Left ventricle myocardium inferior (tissue), 1 donor: ENCODE data around the gene CACNG6. TPM values are rescaled to one million over a fixed set of nuclear protein-coding genes. Genes with fewer than 3 reads are reported as not detected.
"Not testable (repeated sequence)": the region's sequence is repeated elsewhere in the genome, so short reads cannot be mapped to it uniquely, and the experiment has no call there.

Experiments used
- DNase-seq: peaks from one replicate; pipeline ENCODE4 v3.0.0-alpha.2; 2020
- H3K27ac ChIP-seq: fragments of 200-600 bp; replicated peaks from 2 replicates; pipeline ENCODE4 v1.8.0; 2021
- H3K27me3 ChIP-seq: fragments of 200-600 bp; 2 replicates; pipeline ENCODE4 v1.8.0; 2021; ENCODE audit warnings: low read depth
- H3K36me3 ChIP-seq: fragments of 200-600 bp; 2 replicates; pipeline ENCODE4 v1.8.0; 2021
- H3K4me1 ChIP-seq: fragments of 200-600 bp; 2 replicates; pipeline ENCODE4 v1.8.0; 2021
- H3K4me3 ChIP-seq: fragments of 200-600 bp; 2 replicates; pipeline ENCODE4 v1.8.0; 2021; ENCODE audit warnings: mild to moderate bottlenecking, moderate library complexity
- H3K9me3 ChIP-seq: fragments of 200-600 bp; replicated peaks from 2 replicates; pipeline ENCODE4 v1.8.0; 2021
- CTCF ChIP-seq: fragments of 200-600 bp; IDR thresholded peaks from 2 replicates; pipeline ENCODE4 v1.8.0; 2021; ENCODE audit warnings: antibody characterized with exemption, mild to moderate bottlenecking, borderline replicate concordance
- intact Hi-C: fragments of 100-400 bp; cut with micrococcal nuclease; formaldehyde crosslinking; loops from one replicate; pipeline ENCODE4 v1.11.0; 2022
- total RNA-seq: library from RNA; stranded (reverse); fragmentation: NEBNext Ultra II Directional; extraction: Animal tissue kit (Norgen Biotek cat#: 25700); gene quantifications from one replicate; pipeline ENCODE4 v1.2.1, GENCODE V29; 2021
- donor health status: DM: no; HTN: yes; CAD: no; lungs with severe emphysema.

The CACNG6 gene
- total RNA-seq, 1 donor from 2014 or later = not detected

DNA sequence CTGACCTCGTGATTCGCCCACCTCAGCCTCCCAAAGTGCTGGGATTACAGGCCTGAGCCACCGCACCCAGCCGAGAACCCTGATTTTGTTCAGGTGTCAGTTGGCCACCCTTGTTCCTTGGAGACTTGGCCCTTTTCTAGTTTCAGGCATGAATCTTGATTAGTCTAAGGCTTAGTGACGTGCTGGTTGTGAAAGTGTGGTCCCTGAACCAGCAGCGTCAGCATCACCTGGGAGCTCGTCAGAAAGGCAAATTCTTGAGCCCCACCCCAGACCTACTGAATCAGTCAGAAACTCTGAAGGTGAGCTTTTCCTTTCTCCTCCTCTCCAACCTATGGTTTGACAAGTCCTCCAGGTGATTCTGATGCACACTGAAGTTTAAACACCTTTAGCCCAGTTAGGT is 35.2 kb downstream of the CACNG6 start:
- Histone ChIP-seq H3K9me3 (no peaks in the 10 kb centered on the region), H3K4me3 (no peak overlapping the region), H3K4me1 (peaks cover 6% of the 10 kb centered on the region), H3K27ac (no peak overlapping the region), H3K27me3 (peaks cover 87% of the 10 kb centered on the region), H3K36me3 (no peaks in the 10 kb centered on the region)
- TF ChIP-seq CTCF = no peak
- intact Hi-C loops = loop anchor here (10.0 kb wide), 1 partner anchor 122 kb away; the partner anchor contains the start of gene CACNG7
- no peak for DNase-seq

- no peak for DNase-seq
- Histone ChIP-seq H3K36me3 (no peaks in the 10 kb centered on the region), H3K27me3 (peaks cover 84% of the 10 kb centered on the region), H3K27ac (no peak overlapping the region), H3K4me3 (no peak overlapping the region), H3K4me1 (no peaks in the 10 kb centered on the region), H3K9me3 (no peaks in the 10 kb centered on the region)
- TF ChIP-seq CTCF = no peak
- intact Hi-C loops = loop anchor here (10.0 kb wide), 1 partner anchor 124 kb away; the partner anchor contains the start of gene CACNG7
Measured at GRCh38 chr19:54029301-54029700, 37.9 kb downstream of the CACNG6 start.

GRCh38 chr19:54029930-54030490 is 38.6 kb downstream of the CACNG6 start:
- intact Hi-C loops = loop anchor here (10.0 kb wide), 1 partner anchor 125 kb away; the partner anchor contains the start of gene CACNG7
- Histone ChIP-seq H3K4me1 (no peaks in the 10 kb centered on the region), H3K36me3 (no peaks in the 10 kb centered on the region), H3K4me3 (no peak overlapping the region), H3K27ac (no peak overlapping the region), H3K9me3 (no peaks in the 10 kb centered on the region), H3K27me3 (peaks cover 84% of the 10 kb centered on the region)
- DNase-seq = peak; percentile 31
- peak; percentile 62 for TF ChIP-seq CTCF

- Histone ChIP-seq H3K27me3 (peaks cover 78% of the 10 kb centered on the region), H3K27ac (no peak overlapping the region), H3K36me3 (no peaks in the 10 kb centered on the region), H3K4me1 (no peaks in the 10 kb centered on the region), H3K9me3 (no peaks in the 10 kb centered on the region), H3K4me3 (peak overlapping the region; percentile 37)
- peak; percentile 40 for TF ChIP-seq CTCF
- intact Hi-C loops = no loop called here
- DNase-seq = no peak
Measured at GRCh38 chr19:54030895-54031586, 39.6 kb downstream of the CACNG6 start.

DNA sequence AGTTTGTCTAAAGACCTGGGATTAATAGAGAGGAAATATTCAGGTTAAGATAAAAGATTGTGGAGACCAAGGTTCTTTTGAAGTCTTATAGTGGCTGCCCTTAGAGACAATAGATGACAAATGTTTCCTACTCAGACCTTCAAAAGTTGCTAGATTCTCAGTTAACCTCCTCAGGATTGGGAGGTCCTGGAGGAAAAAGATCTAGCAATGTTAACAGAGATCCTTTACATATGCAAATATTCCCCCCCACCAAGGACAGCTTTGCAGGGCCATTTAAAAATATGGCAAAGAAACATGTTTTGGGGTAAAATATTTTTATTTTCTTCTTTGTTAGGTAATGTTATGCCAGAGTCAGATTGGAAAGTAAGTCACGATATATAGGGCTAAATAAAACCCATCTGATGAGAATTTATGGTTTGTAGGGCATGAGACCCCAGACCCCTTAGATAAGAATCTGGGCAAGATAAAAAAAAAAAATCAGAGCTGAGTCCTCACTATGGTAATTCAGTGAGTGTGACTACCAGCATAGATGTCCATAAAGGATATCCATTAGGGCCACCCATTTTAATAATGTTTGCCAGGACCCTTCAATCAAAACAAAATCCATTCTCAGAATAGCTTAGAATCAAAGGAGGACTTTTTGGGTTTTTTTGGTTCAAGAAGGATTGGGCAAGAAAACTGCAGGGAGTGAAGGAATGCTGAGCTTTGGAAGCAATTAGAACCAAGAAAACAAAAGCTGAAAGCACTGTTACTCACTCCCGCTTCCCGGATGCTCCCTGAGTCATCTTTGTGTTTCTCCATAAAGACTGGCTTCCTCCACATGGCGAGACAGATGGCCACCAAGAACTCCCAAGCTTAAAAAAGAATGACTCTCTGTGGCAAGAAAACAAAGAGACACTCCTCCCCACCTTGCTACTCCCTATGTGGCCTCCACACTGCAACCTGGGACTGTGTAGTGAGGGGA is 44.1 kb downstream of the CACNG6 start:
- Histone ChIP-seq H3K4me1 (no peaks in the 10 kb centered on the region), H3K4me3 (no peak overlapping the region), H3K9me3 (no peaks in the 10 kb centered on the region), H3K36me3 (no peaks in the 10 kb centered on the region), H3K27me3 (peaks cover 53% of the 10 kb centered on the region), H3K27ac (no peak overlapping the region)
- DNase-seq = no peak
- intact Hi-C loops = no loop called here
- no peak for TF ChIP-seq CTCF

- H3K4me3 ChIP-seq, H3K27ac ChIP-seq, H3K4me1 ChIP-seq, intact Hi-C loops, H3K9me3 ChIP-seq, H3K36me3 ChIP-seq, DNase-seq: not testable (repeated sequence)
- H3K27me3 ChIP-seq = peaks cover 52% of the 10 kb centered on the region
Measured at GRCh38 chr19:54036542-54036941, 45.1 kb downstream of the CACNG6 start.
